GM10847 (cell line): ENCODE data around the gene ASTN2.

Experiments used
- POLR2A ChIP-seq: IDR thresholded peaks from 2 replicates; pipeline ENCODE4 v1.6.1; 2011; ENCODE audit not compliant: insufficient read length; ENCODE audit errors: extremely low read depth

Gene ASTN2

DNA sequence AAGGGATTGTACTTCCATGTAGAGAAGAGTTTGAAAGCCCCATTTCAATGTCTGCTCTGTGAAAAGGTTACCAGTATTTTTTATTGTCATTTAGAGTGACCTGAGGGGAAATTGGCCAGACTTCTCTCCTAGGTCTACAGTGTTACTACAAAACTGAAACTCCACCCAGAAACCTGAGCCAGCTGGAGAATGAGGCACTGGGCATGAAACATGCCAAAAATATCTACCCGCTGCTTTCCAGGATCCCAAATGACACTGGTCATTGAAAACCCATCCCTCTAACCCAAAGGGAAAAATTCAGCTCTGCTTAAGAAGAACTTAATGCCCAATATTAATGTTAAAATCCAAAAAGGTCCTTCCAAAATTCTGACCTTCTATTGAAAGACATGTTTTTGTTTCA lies 826.9 kb downstream of the ASTN2 start:
- TF ChIP-seq POLR2A: no peak

GRCh38 chr9:116585896-116586295 lies 829.0 kb downstream of the ASTN2 start:
- TF ChIP-seq POLR2A: no peak

DNA sequence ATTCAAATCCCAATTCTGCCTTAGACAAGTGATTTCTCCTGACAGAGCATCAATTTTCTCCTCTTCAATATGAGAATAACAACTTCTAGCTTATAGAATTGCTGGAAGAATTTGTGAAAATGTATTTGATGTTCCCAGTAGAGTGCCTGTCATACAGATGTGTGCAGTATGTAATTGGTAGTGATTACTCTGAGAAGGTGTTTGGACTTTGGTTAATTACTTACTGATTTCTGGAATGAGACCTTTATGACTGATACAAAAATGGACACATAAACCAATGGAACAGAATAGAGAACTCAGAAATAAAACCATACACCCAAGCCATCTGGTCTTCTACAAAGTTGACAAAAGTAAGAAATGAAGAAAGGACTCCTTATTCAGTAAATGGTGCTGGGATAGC lies 829.7 kb downstream of the ASTN2 start:
- TF ChIP-seq POLR2A: no peak

- TF ChIP-seq POLR2A: no peak
Measured at GRCh38 chr9:116580853-116581252, 834.0 kb downstream of the ASTN2 start.

DNA sequence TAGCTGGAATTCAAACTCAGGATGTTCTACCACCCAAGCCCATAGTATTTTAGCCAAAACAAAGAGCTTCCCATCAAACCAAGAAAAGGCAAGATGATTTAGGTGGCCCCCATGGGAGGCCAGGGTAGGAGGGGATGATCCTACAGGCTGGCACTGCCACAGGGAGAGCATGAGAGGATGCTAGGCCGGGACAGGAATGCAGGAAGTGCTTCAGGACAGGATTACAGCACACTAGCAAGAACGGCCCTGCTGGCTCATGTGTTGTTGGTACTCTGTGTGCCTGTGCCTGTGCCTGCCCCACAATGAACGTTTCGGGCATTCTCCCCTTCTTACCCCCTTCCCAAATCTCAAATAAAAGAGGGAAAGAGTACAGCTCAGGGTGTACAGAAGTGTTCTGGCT lies 838.5 kb downstream of the ASTN2 start:
- TF ChIP-seq POLR2A: no peak

- no peak for TF ChIP-seq POLR2A
Measured at GRCh38 chr9:116574027-116574679, 840.7 kb downstream of the ASTN2 start.

- no peak for TF ChIP-seq POLR2A
Measured at GRCh38 chr9:116572095-116572748, 842.6 kb downstream of the ASTN2 start.

GRCh38 chr9:116569111-116569510 lies 845.7 kb downstream of the ASTN2 start:
- no peak for TF ChIP-seq POLR2A

DNA sequence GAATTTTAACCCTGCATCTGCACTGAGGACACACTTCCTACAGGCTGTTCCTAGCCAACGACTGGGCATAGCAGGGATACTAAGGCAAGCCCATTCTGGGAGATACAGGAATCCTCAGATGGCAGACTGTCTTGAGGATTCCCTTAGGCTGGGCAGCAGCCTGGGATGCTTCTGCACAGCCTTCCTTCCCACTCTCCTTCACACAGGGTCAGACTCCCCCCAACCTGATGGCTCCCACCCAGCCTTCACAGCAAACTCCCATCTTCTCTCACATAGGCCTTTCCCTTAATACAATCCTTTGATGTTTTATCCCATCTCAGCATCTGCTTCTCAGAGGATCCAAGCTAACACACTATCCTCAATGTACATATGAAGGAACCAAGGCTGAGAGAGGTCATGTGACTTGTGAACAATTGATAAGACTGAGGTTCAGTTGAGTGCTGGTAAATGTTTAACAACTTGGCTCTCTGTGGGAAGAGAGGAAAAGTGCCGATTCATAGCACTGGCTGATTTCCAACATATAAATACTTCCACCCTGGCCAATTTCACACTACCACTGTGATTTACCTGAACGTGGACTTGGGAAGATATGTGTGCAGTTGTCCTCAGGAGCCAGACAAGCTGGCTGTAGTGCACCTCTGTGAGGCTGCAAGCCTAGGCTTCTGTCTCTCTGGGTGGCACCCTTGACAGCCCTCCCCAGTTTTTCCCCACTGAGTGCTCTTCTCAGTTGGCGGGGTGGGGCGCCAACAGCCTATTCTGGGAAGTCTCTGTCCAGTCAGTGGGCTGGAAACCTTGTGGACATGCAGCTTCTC lies 848.0 kb downstream of the ASTN2 start:
- no peak for TF ChIP-seq POLR2A

- no peak for TF ChIP-seq POLR2A
Measured at GRCh38 chr9:116565986-116566385, 848.9 kb downstream of the ASTN2 start.

- no peak for TF ChIP-seq POLR2A
Measured at GRCh38 chr9:116564266-116564793, 850.5 kb downstream of the ASTN2 start.

- no peak for TF ChIP-seq POLR2A
Measured at GRCh38 chr9:116558818-116559540, 855.9 kb downstream of the ASTN2 start.

- no peak for TF ChIP-seq POLR2A
Measured at GRCh38 chr9:116558035-116558434, 856.8 kb downstream of the ASTN2 start.

DNA sequence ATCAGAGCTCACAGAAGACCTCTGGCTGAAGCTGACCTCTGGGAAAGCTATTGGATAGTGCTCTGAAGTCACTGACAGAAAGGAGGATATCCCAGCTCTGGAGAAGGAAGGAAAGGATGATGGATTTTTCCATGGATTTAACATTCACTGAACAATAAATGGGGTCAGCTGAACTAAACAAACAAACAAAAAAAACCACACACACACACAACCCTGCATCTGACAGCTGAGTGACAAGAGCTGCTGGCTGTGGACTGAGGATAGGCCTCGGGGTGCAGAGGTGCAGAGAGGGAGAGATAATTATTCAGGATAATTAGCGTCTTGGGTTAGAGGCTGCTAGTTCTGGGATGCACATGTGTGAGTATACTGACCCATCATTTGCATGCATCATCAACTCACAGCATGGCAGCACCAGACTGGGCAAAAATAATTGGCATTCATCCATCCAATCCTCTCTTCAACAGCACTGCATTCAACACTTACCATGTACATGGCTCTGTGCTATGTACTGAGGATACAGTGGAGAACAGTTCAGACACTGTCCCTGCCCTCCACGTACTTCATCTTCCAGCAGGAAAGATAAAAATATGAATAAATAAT lies 859.2 kb downstream of the ASTN2 start:
- TF ChIP-seq POLR2A: no peak

- TF ChIP-seq POLR2A: no peak
Measured at GRCh38 chr9:116555119-116555518, 859.7 kb downstream of the ASTN2 start.
